Measurements from ENCODE around the gene CDK19.

CDK19 gene

GRCh38 chr6:110784610-110784979 lies 30.7 kb downstream of the CDK19 start:
- H3K4me2 ChIP-seq (ENCODE audit: low read length), result no peak overlapping the region
- no peak overlapping the region for H2BK5ac ChIP-seq (ENCODE audit: low read depth, low read length, poor library complexity)
- no peak overlapping the region for H3K23ac ChIP-seq (ENCODE audit: low read length)
- no peak overlapping the region for H4K8ac ChIP-seq (ENCODE audit: low read depth, low read length)
- no peak overlapping the region for H3K4me3 ChIP-seq (ENCODE audit: low read depth, low read length)
- H3K18ac ChIP-seq (ENCODE audit: low read length), result no peak overlapping the region
- H4K12ac ChIP-seq (ENCODE audit: low read depth, low read length), result no peak overlapping the region
- H3K9me3 ChIP-seq (ENCODE audit: insufficient read depth, low read depth, low read length), result no peaks in the 10 kb centered on the region
- no peaks in the 10 kb centered on the region for H3K36me3 ChIP-seq (ENCODE audit: control insufficient read depth in 1 of 2, insufficient read depth in 2 of 2, low read length in 2 of 2)
- no peak overlapping the region for H2AK5ac ChIP-seq (ENCODE audit: low read length)
- no peaks in the 10 kb centered on the region for H3K79me1 ChIP-seq (ENCODE audit: low read length)
- no peak overlapping the region for H2BK12ac ChIP-seq (ENCODE audit: low read length)
- H3K14ac ChIP-seq (ENCODE audit: low read length), result no peak overlapping the region
- no CpG with 5 or more reads among the region's 1 CpG for WGBS (ENCODE audit: extremely low coverage, insufficient coverage, insufficient read length)
- no peak overlapping the region for H2BK120ac ChIP-seq (ENCODE audit: insufficient read depth, low read length, poor library complexity)
- no peaks in the 10 kb centered on the region for H3K79me2 ChIP-seq (ENCODE audit: control insufficient read depth, insufficient read depth, low read length, poor library complexity)
- H3K27me3 ChIP-seq (ENCODE audit: insufficient read depth, low read length), result no peaks in the 10 kb centered on the region
- no peak overlapping the region for H3K4ac ChIP-seq (ENCODE audit: low read depth, low read length)
- H2AFZ ChIP-seq (ENCODE audit: insufficient read depth, low read length, poor library complexity), result no peak overlapping the region
- no peak overlapping the region for H3K27ac ChIP-seq (ENCODE audit: low read depth, low read length)
- DNase-seq, result no peak
- H4K91ac ChIP-seq (ENCODE audit: low read depth, low read length), result no peak overlapping the region
- H3K9ac ChIP-seq (ENCODE audit: low read length), result no peak overlapping the region
- no peaks in the 10 kb centered on the region for H3K4me1 ChIP-seq (ENCODE audit: control insufficient read depth in 1 of 2, insufficient read depth in 2 of 2, low read length in 2 of 2)

- H3K27me3 ChIP-seq (ENCODE audit: insufficient read depth, low read length), result no peaks in the 10 kb centered on the region
Observed at GRCh38 chr6:110781522-110782214, 33.6 kb downstream of the CDK19 start.

DNA sequence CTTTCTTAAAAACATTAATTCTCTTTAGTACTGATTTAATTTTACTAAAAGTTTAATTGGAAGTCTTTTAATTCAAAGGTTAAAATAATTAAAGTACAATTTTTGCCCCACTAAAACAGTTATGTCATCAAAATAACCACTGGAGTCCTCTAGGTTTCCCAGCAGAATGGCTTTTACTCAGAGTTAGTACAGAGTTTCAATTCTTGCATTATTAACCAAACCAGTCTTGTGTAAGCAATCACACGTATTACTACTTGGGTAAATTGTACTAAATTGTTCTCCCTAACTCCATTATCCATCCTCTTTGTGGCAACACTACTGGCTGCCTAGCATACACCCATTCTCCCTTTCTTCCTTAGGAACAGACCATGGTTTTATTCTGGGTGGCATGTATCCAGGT lies 36.9 kb downstream of the CDK19 start:
- Histone ChIP-seq H3K4me3 (ENCODE audit: low read depth, low read length) (no peak overlapping the region), H3K27me3 (ENCODE audit: insufficient read depth, low read length) (no peaks in the 10 kb centered on the region), H4K12ac (ENCODE audit: low read depth, low read length) (no peak overlapping the region), H4K91ac (ENCODE audit: low read depth, low read length) (no peak overlapping the region), H2BK12ac (ENCODE audit: low read length) (no peak overlapping the region), H2BK5ac (ENCODE audit: low read depth, low read length, poor library complexity) (no peak overlapping the region), H3K36me3 (ENCODE audit: control insufficient read depth in 1 of 2, insufficient read depth in 2 of 2, low read length in 2 of 2) (no peaks in the 10 kb centered on the region), H3K79me1 (ENCODE audit: low read length) (no peaks in the 10 kb centered on the region), H3K4me1 (ENCODE audit: control insufficient read depth in 1 of 2, insufficient read depth in 2 of 2, low read length in 2 of 2) (no peaks in the 10 kb centered on the region), H3K79me2 (ENCODE audit: control insufficient read depth, insufficient read depth, low read length, poor library complexity) (no peaks in the 10 kb centered on the region), H3K4ac (ENCODE audit: low read depth, low read length) (no peak overlapping the region), H3K27ac (ENCODE audit: low read depth, low read length) (no peak overlapping the region), H3K9ac (ENCODE audit: low read length) (no peak overlapping the region), H2AK5ac (ENCODE audit: low read length) (no peak overlapping the region), H2BK120ac (ENCODE audit: insufficient read depth, low read length, poor library complexity) (no peak overlapping the region), H3K4me2 (ENCODE audit: low read length) (no peak overlapping the region), H3K18ac (ENCODE audit: low read length) (no peak overlapping the region), H3K23ac (ENCODE audit: low read length) (no peak overlapping the region), H3K14ac (ENCODE audit: low read length) (no peak overlapping the region), H2AFZ (ENCODE audit: insufficient read depth, low read length, poor library complexity) (no peak overlapping the region), H4K8ac (ENCODE audit: low read depth, low read length) (no peak overlapping the region), H3K9me3 (ENCODE audit: insufficient read depth, low read depth, low read length) (no peaks in the 10 kb centered on the region)
- DNase-seq, result no peak
- WGBS (ENCODE audit: extremely low coverage, insufficient coverage, insufficient read length), result no CpG with 5 or more reads among the region's 1 CpG

More at GRCh38 chr6:110781522-110782214, 33.6 kb downstream of the CDK19 start:
- Histone ChIP-seq H3K23ac (ENCODE audit: low read length) (no peak overlapping the region), H4K91ac (ENCODE audit: low read depth, low read length) (no peak overlapping the region), H2BK120ac (ENCODE audit: insufficient read depth, low read length, poor library complexity) (no peak overlapping the region), H3K18ac (ENCODE audit: low read length) (no peak overlapping the region), H3K36me3 (ENCODE audit: control insufficient read depth in 1 of 2, insufficient read depth in 2 of 2, low read length in 2 of 2) (no peaks in the 10 kb centered on the region), H3K4me1 (ENCODE audit: control insufficient read depth in 1 of 2, insufficient read depth in 2 of 2, low read length in 2 of 2) (no peaks in the 10 kb centered on the region), H3K4ac (ENCODE audit: low read depth, low read length) (no peak overlapping the region), H3K79me1 (ENCODE audit: low read length) (no peaks in the 10 kb centered on the region), H2AFZ (ENCODE audit: insufficient read depth, low read length, poor library complexity) (no peak overlapping the region), H3K79me2 (ENCODE audit: control insufficient read depth, insufficient read depth, low read length, poor library complexity) (no peaks in the 10 kb centered on the region), H4K12ac (ENCODE audit: low read depth, low read length) (no peak overlapping the region), H3K27ac (ENCODE audit: low read depth, low read length) (no peak overlapping the region), H2AK5ac (ENCODE audit: low read length) (no peak overlapping the region), H2BK12ac (ENCODE audit: low read length) (no peak overlapping the region), H3K9me3 (ENCODE audit: insufficient read depth, low read depth, low read length) (no peaks in the 10 kb centered on the region), H4K8ac (ENCODE audit: low read depth, low read length) (no peak overlapping the region), H3K14ac (ENCODE audit: low read length) (no peak overlapping the region), H3K9ac (ENCODE audit: low read length) (no peak overlapping the region), H3K4me3 (ENCODE audit: low read depth, low read length) (no peak overlapping the region), H3K4me2 (ENCODE audit: low read length) (no peak overlapping the region), H2BK5ac (ENCODE audit: low read depth, low read length, poor library complexity) (no peak overlapping the region)
- no CpG with 5 or more reads among the region's 7 CpGs for WGBS (ENCODE audit: extremely low coverage, insufficient coverage, insufficient read length)
- no peak for DNase-seq

DNA sequence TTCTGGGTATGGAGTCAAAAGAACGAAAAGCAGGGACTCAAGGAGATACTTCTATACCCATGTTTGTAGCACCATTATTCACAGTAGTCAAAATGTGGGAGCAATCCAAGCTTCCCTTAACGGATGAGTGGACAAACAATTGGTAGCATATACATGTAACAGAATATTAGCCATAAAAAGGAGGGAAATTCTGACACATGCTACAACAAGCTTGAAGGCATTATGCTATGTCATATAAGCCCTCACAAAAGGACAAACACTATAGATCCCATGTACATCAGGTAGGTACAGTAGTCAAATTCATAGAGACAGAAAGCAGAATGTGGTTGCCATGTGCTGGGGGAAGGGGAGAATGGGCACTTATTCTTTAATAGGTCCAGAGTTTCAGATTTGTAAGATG lies 37.6 kb downstream of the CDK19 start:
- Histone ChIP-seq H2AK5ac (ENCODE audit: low read length) (no peak overlapping the region), H2AFZ (ENCODE audit: insufficient read depth, low read length, poor library complexity) (no peak overlapping the region), H3K18ac (ENCODE audit: low read length) (no peak overlapping the region), H2BK12ac (ENCODE audit: low read length) (no peak overlapping the region), H3K4me3 (ENCODE audit: low read depth, low read length) (no peak overlapping the region), H4K8ac (ENCODE audit: low read depth, low read length) (no peak overlapping the region), H3K4me1 (ENCODE audit: control insufficient read depth in 1 of 2, insufficient read depth in 2 of 2, low read length in 2 of 2) (no peaks in the 10 kb centered on the region), H2BK5ac (ENCODE audit: low read depth, low read length, poor library complexity) (no peak overlapping the region), H3K27ac (ENCODE audit: low read depth, low read length) (no peak overlapping the region), H3K36me3 (ENCODE audit: control insufficient read depth in 1 of 2, insufficient read depth in 2 of 2, low read length in 2 of 2) (no peaks in the 10 kb centered on the region), H2BK120ac (ENCODE audit: insufficient read depth, low read length, poor library complexity) (no peak overlapping the region), H4K91ac (ENCODE audit: low read depth, low read length) (no peak overlapping the region), H3K9me3 (ENCODE audit: insufficient read depth, low read depth, low read length) (no peaks in the 10 kb centered on the region), H3K23ac (ENCODE audit: low read length) (no peak overlapping the region), H4K12ac (ENCODE audit: low read depth, low read length) (no peak overlapping the region), H3K4ac (ENCODE audit: low read depth, low read length) (no peak overlapping the region), H3K4me2 (ENCODE audit: low read length) (no peak overlapping the region), H3K9ac (ENCODE audit: low read length) (no peak overlapping the region), H3K14ac (ENCODE audit: low read length) (no peak overlapping the region), H3K79me1 (ENCODE audit: low read length) (no peaks in the 10 kb centered on the region), H3K79me2 (ENCODE audit: control insufficient read depth, insufficient read depth, low read length, poor library complexity) (no peaks in the 10 kb centered on the region), H3K27me3 (ENCODE audit: insufficient read depth, low read length) (no peaks in the 10 kb centered on the region)
- no peak for DNase-seq
- WGBS (ENCODE audit: extremely low coverage, insufficient coverage, insufficient read length), result no CpG with 5 or more reads among the region's 2 CpGs

All from trophoblast cell (in vitro differentiated cells and primary cell).